Natural killer cell (primary cell): Measurements from ENCODE around the gene CSNK1A1. TPM values are rescaled to one million over a fixed set of nuclear protein-coding genes. Genes with fewer than 3 reads are reported as not detected.
A peak's percentile ranks its signal among the peaks of the same experiment; 100 is the strongest.

Experiments used
- ATAC-seq, 3 donors: fragments of 150-1000 bp in 2 of 3; fragments of 200-7000 bp in 1 of 3; cut with Tn5 transposase; 1 replicate in 1 of 3; 2 replicates in 2 of 3; pipeline ENCODE4 v1.10.0; 2021; ENCODE audit warnings: mild to moderate bottlenecking in 2 of 3, moderate library complexity in 2 of 3
- DNase-seq, 2 donors: peaks; one replicate each; pipeline versions ENCODE4 v3.0.0 to v3.0.0-alpha.2; 2013 to 2021; ENCODE audit warnings: mixed read lengths in 1 of 2
- H3K27ac ChIP-seq: one replicate; pipeline ENCODE4 v1.5.1; 2013; ENCODE audit warnings: mild to moderate bottlenecking, low read length
- H3K27me3 ChIP-seq: one replicate; pipeline ENCODE4 v1.6.1; 2013; ENCODE audit warnings: low read length; ENCODE audit not compliant: control insufficient read depth, insufficient read depth
- H3K36me3 ChIP-seq: one replicate; pipeline ENCODE4 v1.6.1; 2013; ENCODE audit warnings: low read length; ENCODE audit not compliant: control insufficient read depth, insufficient read depth
- H3K4me1 ChIP-seq: one replicate; pipeline ENCODE4 v1.6.1; 2013; ENCODE audit warnings: low read length; ENCODE audit not compliant: control insufficient read depth, insufficient read depth
- H3K4me3 ChIP-seq: one replicate; pipeline ENCODE4 v1.5.1; 2013; ENCODE audit warnings: low read length
- H3K9me3 ChIP-seq: one replicate; pipeline ENCODE4 v1.6.1; 2013; ENCODE audit warnings: low read length; ENCODE audit not compliant: control insufficient read depth, insufficient read depth
- H3K27ac Mint-ChIP-seq, 2 donors: one replicate each; pipeline ENCODE4 v1.8.0; 2022; ENCODE audit warnings: mild to moderate bottlenecking in 2 of 2, mixed read lengths in 2 of 2, moderate library complexity in 1 of 2
- H3K27me3 Mint-ChIP-seq, 2 donors: one replicate each; pipeline ENCODE4 v1.8.0; 2022; ENCODE audit warnings: low read depth in 2 of 2, mixed read lengths in 2 of 2
- H3K36me3 Mint-ChIP-seq: one replicate; pipeline ENCODE4 v1.8.0; 2022; ENCODE audit warnings: mixed read lengths
- H3K4me1 Mint-ChIP-seq, 2 donors: one replicate each; pipeline ENCODE4 v1.8.0; 2022; ENCODE audit warnings: mixed read lengths in 2 of 2
- H3K4me3 Mint-ChIP-seq: one replicate; pipeline ENCODE4 v1.8.0; 2022; ENCODE audit warnings: mild to moderate bottlenecking, moderate library complexity, mixed read lengths
- H3K9me3 Mint-ChIP-seq, 2 donors: one replicate each; pipeline ENCODE4 v1.8.0; 2022; ENCODE audit warnings: mixed read lengths in 2 of 2
- CTCF ChIP-seq: fragments of 200-600 bp; IDR thresholded peaks from one replicate; pipeline ENCODE4 v1.8.0; 2022; ENCODE audit warnings: antibody characterized with exemption
- WGBS: methylation state at CpG from one replicate; pipeline ENCODE4 v1.1.7; 2013; ENCODE audit warnings: missing lambda C conversion rate; ENCODE audit not compliant: insufficient coverage; 5-methylcytosine and 5-hydroxymethylcytosine counted together
- intact Hi-C: fragments of 100-400 bp; cut with micrococcal nuclease; formaldehyde crosslinking; loops from one replicate; pipeline ENCODE4 v1.14.2; 2022
- total RNA-seq, 4 donors: library from RNA; stranded (reverse); fragments of 120-200 nt in 1 of 4; gene quantifications; one replicate each; pipeline versions ENCODE4 v1.2.3 to v1.2.4, GENCODE V29; 2013 to 2022

The CSNK1A1 gene
- 100 to 1,000 TPM; 183 to 209 (median 206) TPM for total RNA-seq
- 162 TPM for total RNA-seq (2013)

DNA sequence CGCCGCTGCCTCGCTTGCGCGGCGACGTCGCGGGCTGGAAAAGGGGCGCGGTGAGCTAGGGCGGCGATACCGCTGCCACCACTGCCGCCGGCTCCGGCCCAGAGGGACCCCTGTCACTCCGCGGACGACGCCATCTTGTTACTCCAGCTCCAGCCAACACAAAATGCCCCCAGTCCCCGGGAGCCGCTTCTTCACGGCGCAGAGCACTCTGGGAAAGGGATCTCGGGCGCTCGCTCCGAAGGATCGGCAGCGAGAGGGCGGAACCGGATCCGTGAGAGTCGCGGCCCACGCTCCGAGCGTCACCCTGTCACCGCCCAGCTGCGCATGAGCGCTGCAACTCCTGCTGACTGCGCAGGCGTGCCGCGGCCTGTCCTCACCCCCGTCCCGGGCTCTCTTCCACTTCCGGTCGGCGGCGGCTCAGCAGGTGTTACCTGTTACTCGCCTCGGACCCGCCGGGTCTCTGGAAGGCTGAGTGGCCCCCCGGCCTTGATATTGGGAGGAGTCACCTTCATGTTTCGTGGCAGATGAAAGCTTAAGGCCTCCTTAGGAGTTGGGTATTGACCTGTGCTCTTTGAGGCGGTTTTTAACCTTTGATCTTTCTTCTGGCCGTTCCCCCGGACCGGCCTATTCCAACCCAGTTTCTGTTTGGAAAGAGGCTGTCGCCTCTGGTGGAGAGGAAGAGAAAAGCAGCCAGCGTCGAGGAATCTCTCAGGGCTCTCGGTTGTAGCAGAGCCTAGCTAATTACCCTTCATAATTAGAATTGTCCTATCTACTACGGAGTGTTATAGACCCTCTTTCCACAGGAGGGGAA is at the start of gene CSNK1A1:
CSNK1A1 (minus strand) TSS at position 213 of the 811 bp plus-strand sequence. CDS start 475 bp downstream, outside the sequence.
- Histone ChIP-seq H3K27ac (peak within 1 kb of the TSS; percentile 88), H3K4me3 (peak within 1 kb of the TSS; percentile 60), H3K9me3 (no peaks in the 10 kb centered on the region), H3K36me3 (peaks cover 9% of the 10 kb centered on the region), H3K4me1 (peaks cover 22% of the 10 kb centered on the region), H3K27me3 (no peaks in the 10 kb centered on the region)
- intact Hi-C loops = loop anchor here (2.0 to 5.0 kb wide), 2 partner anchors 34 to 195 kb away; no protein-coding TSS in a partner anchor
- under 1% methylated on average over 64 of the region's 67 CpGs for WGBS
- peak within 1 kb of the TSS; percentile 99 for H3K27ac Mint-ChIP-seq
- peaks cover 42 to 46% of the 10 kb centered on the region in 2 donors for H3K4me1 Mint-ChIP-seq
- peak; percentile 52 for TF ChIP-seq CTCF
- ATAC-seq (peak; percentile 79 to 92 (median 87)), DNase-seq (peak; percentile 98 to 100)
- H3K9me3 Mint-ChIP-seq = no peaks in the 10 kb centered on the region
- no peaks in the 10 kb centered on the region for H3K36me3 Mint-ChIP-seq
- H3K27me3 Mint-ChIP-seq = no peaks in the 10 kb centered on the region
- H3K4me3 Mint-ChIP-seq = peak within 1 kb of the TSS; percentile 99

DNA sequence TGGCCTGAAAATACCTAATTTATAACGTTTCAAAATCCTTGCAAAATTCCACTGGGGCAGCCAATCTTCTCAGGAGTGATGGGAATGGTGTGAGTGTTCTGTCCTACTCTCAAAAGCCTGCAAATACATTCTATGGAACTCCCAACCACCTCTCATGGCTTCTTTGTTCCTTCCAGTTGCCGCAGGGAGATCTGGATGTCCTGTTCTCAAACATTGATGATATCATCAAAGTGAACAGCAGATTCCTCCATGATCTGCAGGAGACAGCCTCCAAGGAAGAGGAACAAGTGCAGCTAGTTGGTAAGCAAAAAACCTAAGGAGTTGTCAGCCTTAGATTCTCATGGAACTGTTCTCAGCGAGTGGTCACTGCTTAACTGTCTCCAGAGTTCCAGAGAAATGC is 49.7 kb upstream of the CSNK1A1 start:
- Histone ChIP-seq H3K4me3 (no peak overlapping the region), H3K27ac (no peak overlapping the region), H3K36me3 (no peaks in the 10 kb centered on the region), H3K9me3 (no peaks in the 10 kb centered on the region), H3K27me3 (no peaks in the 10 kb centered on the region), H3K4me1 (peaks cover 7% of the 10 kb centered on the region)
- ATAC-seq = no peak
- Mint-ChIP-seq H3K27me3 (no peaks in the 10 kb centered on the region), H3K9me3 (no peaks in the 10 kb centered on the region), H3K36me3 (no peaks in the 10 kb centered on the region), H3K4me1 (peaks cover 6% of the 10 kb centered on the region in 2 donors), H3K4me3 (no peak overlapping the region), H3K27ac (no peak overlapping the region)
- intact Hi-C loops = no loop called here
- WGBS = 92% methylated on average over 3 of the region's 3 CpGs
- no peak for DNase-seq
- no peak for TF ChIP-seq CTCF

DNA sequence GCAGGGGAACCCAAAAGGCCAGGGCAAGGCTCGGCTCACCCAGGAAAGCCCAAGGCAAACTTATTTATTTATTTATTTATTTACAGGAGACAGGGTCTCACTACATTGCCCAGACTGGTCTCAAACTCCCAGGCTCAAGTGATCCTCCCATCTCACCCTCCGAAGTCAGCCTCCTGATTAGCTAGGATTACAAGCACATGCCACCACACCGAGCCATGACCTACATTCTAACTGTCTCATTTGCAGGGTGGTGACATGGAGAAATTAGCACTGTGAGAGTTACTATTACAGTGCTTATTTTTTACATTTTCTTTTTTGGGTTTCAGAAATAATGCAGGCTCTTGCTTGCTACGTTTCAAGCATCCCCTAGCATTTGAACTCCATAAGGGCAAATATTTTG is 48.1 kb upstream of the CSNK1A1 start:
- ATAC-seq (no peak), DNase-seq (no peak)
- Mint-ChIP-seq H3K27ac (no peak overlapping the region), H3K4me1 (no peaks in the 10 kb centered on the region), H3K27me3 (no peaks in the 10 kb centered on the region), H3K36me3 (no peaks in the 10 kb centered on the region), H3K4me3 (no peak overlapping the region), H3K9me3 (no peaks in the 10 kb centered on the region)
- H3K9me3 ChIP-seq = no peaks in the 10 kb centered on the region
- no peak overlapping the region for H3K27ac ChIP-seq
- H3K4me3 ChIP-seq = no peak overlapping the region
- TF ChIP-seq CTCF = no peak
- no peaks in the 10 kb centered on the region for H3K27me3 ChIP-seq
- no peaks in the 10 kb centered on the region for H3K4me1 ChIP-seq
- WGBS = 100% methylated on average over 1 of the region's 4 CpGs
- H3K36me3 ChIP-seq = no peaks in the 10 kb centered on the region
- intact Hi-C loops = no loop called here
